Memory B cell (primary cell): ENCODE measurements around the gene SHANK2.
"Not testable (repeated sequence)": the region's sequence is repeated elsewhere in the genome, so short reads cannot be mapped to it uniquely, and the experiment has no call there.

ENCODE experiments used
- ATAC-seq: fragments of 150-1000 bp; cut with Tn5 transposase; 2 replicates; pipeline ENCODE4 v1.10.0; 2021; ENCODE audit warnings: low read depth, mild to moderate bottlenecking, moderate library complexity
- DNase-seq, 2 donors: peaks; one replicate each; pipeline ENCODE4 v3.0.0; 2022; ENCODE audit warnings: low spot score in 2 of 2
- H3K27ac Mint-ChIP-seq: one replicate; pipeline ENCODE4 v1.8.0; 2022; ENCODE audit warnings: mild to moderate bottlenecking, moderate library complexity, mixed read lengths
- H3K27me3 Mint-ChIP-seq: one replicate; pipeline ENCODE4 v1.8.0; 2022; ENCODE audit warnings: mixed read lengths
- H3K36me3 Mint-ChIP-seq: one replicate; pipeline ENCODE4 v1.8.0; 2022; ENCODE audit warnings: mild to moderate bottlenecking, mixed read lengths
- H3K4me1 Mint-ChIP-seq: one replicate; pipeline ENCODE4 v1.8.0; 2022; ENCODE audit warnings: mixed read lengths
- H3K4me3 Mint-ChIP-seq: one replicate; pipeline ENCODE4 v1.8.0; 2022; ENCODE audit warnings: mild to moderate bottlenecking, moderate library complexity, mixed read lengths
- H3K9me3 Mint-ChIP-seq: one replicate; pipeline ENCODE4 v1.8.0; 2022; ENCODE audit warnings: mixed read lengths

The SHANK2 gene

GRCh38 chr11:71242391-71242790 lies 10.0 kb downstream of the SHANK2 start:
- H3K27me3 Mint-ChIP-seq = peaks cover 18% of the 10 kb centered on the region
- ATAC-seq = no peak

GRCh38 chr11:71241721-71242259 lies 10.6 kb downstream of the SHANK2 start:
- ATAC-seq (no peak), DNase-seq (no peak)
- Mint-ChIP-seq H3K36me3 (no peaks in the 10 kb centered on the region), H3K4me1 (peaks cover 4% of the 10 kb centered on the region), H3K27ac (no peak overlapping the region), H3K9me3 (no peaks in the 10 kb centered on the region), H3K4me3 (no peak overlapping the region), H3K27me3 (peaks cover 20% of the 10 kb centered on the region)

More at GRCh38 chr11:71242391-71242790, 10.0 kb downstream of the SHANK2 start:
- H3K27ac Mint-ChIP-seq = no peak overlapping the region
- H3K4me3 Mint-ChIP-seq = no peak overlapping the region
- DNase-seq = no peak
- no peaks in the 10 kb centered on the region for H3K9me3 Mint-ChIP-seq
- no peaks in the 10 kb centered on the region for H3K36me3 Mint-ChIP-seq
- peaks cover 4% of the 10 kb centered on the region for H3K4me1 Mint-ChIP-seq

GRCh38 chr11:71240865-71241691 lies 11.3 kb downstream of the SHANK2 start:
- Mint-ChIP-seq H3K27me3 (peaks cover 20% of the 10 kb centered on the region), H3K9me3 (no peaks in the 10 kb centered on the region), H3K4me3 (no peak overlapping the region), H3K27ac (no peak overlapping the region), H3K36me3 (no peaks in the 10 kb centered on the region), H3K4me1 (peaks cover 4% of the 10 kb centered on the region)
- ATAC-seq (peak; percentile 64), DNase-seq (no peak)

- peaks cover 4% of the 10 kb centered on the region for H3K4me1 Mint-ChIP-seq
- no peak overlapping the region for H3K4me3 Mint-ChIP-seq
- peaks cover 21% of the 10 kb centered on the region for H3K27me3 Mint-ChIP-seq
These were observed 12.2 kb downstream of the SHANK2 start for GRCh38 chr11:71240061-71240690.

GRCh38 chr11:71239581-71239980 lies 12.8 kb downstream of the SHANK2 start:
- DNase-seq (no peak), ATAC-seq (no peak)
- H3K27me3 Mint-ChIP-seq = peaks cover 24% of the 10 kb centered on the region
- H3K9me3 Mint-ChIP-seq = no peaks in the 10 kb centered on the region
- no peaks in the 10 kb centered on the region for H3K36me3 Mint-ChIP-seq
- H3K27ac Mint-ChIP-seq = no peak overlapping the region
- no peak overlapping the region for H3K4me3 Mint-ChIP-seq
- peaks cover 4% of the 10 kb centered on the region for H3K4me1 Mint-ChIP-seq

More at GRCh38 chr11:71240061-71240690, 12.2 kb downstream of the SHANK2 start:
- Mint-ChIP-seq H3K27ac (no peak overlapping the region), H3K36me3 (no peaks in the 10 kb centered on the region), H3K9me3 (no peaks in the 10 kb centered on the region)
- DNase-seq = no peak
- ATAC-seq = no peak

GRCh38 chr11:71238941-71239340 lies 13.4 kb downstream of the SHANK2 start:
- Mint-ChIP-seq H3K9me3 (no peaks in the 10 kb centered on the region), H3K36me3 (no peaks in the 10 kb centered on the region), H3K4me3 (no peak overlapping the region), H3K27me3 (peaks cover 21% of the 10 kb centered on the region), H3K27ac (no peak overlapping the region), H3K4me1 (peaks cover 4% of the 10 kb centered on the region)
- DNase-seq (no peak), ATAC-seq (no peak)

- H3K9me3 Mint-ChIP-seq = no peaks in the 10 kb centered on the region
These were observed 14.0 kb downstream of the SHANK2 start for GRCh38 chr11:71238285-71238875.

GRCh38 chr11:71237853-71238252 lies 14.5 kb downstream of the SHANK2 start:
- no peak overlapping the region for H3K27ac Mint-ChIP-seq
- no peak for DNase-seq
- no peak overlapping the region for H3K4me3 Mint-ChIP-seq
- H3K4me1 Mint-ChIP-seq = peaks cover 4% of the 10 kb centered on the region
- peaks cover 21% of the 10 kb centered on the region for H3K27me3 Mint-ChIP-seq
- no peak for ATAC-seq
- no peaks in the 10 kb centered on the region for H3K9me3 Mint-ChIP-seq
- H3K36me3 Mint-ChIP-seq = no peaks in the 10 kb centered on the region

More at GRCh38 chr11:71238285-71238875, 14.0 kb downstream of the SHANK2 start:
- no peak for ATAC-seq
- Mint-ChIP-seq H3K27ac (no peak overlapping the region), H3K27me3 (peaks cover 20% of the 10 kb centered on the region), H3K4me3 (no peak overlapping the region), H3K4me1 (peaks cover 4% of the 10 kb centered on the region), H3K36me3 (no peaks in the 10 kb centered on the region)
- DNase-seq = no peak

GRCh38 chr11:71236836-71237475 lies 15.4 kb downstream of the SHANK2 start:
- no peaks in the 10 kb centered on the region for H3K36me3 Mint-ChIP-seq
- H3K9me3 Mint-ChIP-seq = no peaks in the 10 kb centered on the region
- H3K27me3 Mint-ChIP-seq = peaks cover 18% of the 10 kb centered on the region
- ATAC-seq (no peak), DNase-seq (no peak)
- H3K4me3 Mint-ChIP-seq = no peak overlapping the region
- H3K4me1 Mint-ChIP-seq = peaks cover 4% of the 10 kb centered on the region
- H3K27ac Mint-ChIP-seq = no peak overlapping the region

GRCh38 chr11:71235719-71236118 lies 16.7 kb downstream of the SHANK2 start:
- Mint-ChIP-seq H3K4me3 (no peak overlapping the region), H3K27ac (no peak overlapping the region), H3K36me3 (no peaks in the 10 kb centered on the region), H3K9me3 (no peaks in the 10 kb centered on the region), H3K27me3 (peaks cover 15% of the 10 kb centered on the region), H3K4me1 (no peaks in the 10 kb centered on the region)
- DNase-seq (no peak), ATAC-seq (no peak)

- H3K4me1 Mint-ChIP-seq, H3K4me3 Mint-ChIP-seq, H3K9me3 Mint-ChIP-seq, H3K36me3 Mint-ChIP-seq, ATAC-seq, DNase-seq, H3K27ac Mint-ChIP-seq: not testable (repeated sequence)
- peaks cover 15% of the 10 kb centered on the region for H3K27me3 Mint-ChIP-seq
These were observed 18.2 kb downstream of the SHANK2 start for GRCh38 chr11:71233896-71234852.

- Mint-ChIP-seq H3K4me1 (no peaks in the 10 kb centered on the region), H3K27ac (no peak overlapping the region), H3K9me3 (peaks cover 8% of the 10 kb centered on the region), H3K27me3 (peaks cover 15% of the 10 kb centered on the region), H3K36me3 (peaks cover under 1% of the 10 kb centered on the region), H3K4me3 (no peak overlapping the region)
- ATAC-seq (no peak), DNase-seq (no peak)
These were observed 20.0 kb downstream of the SHANK2 start for GRCh38 chr11:71232364-71232763.

GRCh38 chr11:71228961-71229360 lies 23.4 kb downstream of the SHANK2 start:
- no peak overlapping the region for H3K4me3 Mint-ChIP-seq
- ATAC-seq (no peak), DNase-seq (no peak)
- H3K9me3 Mint-ChIP-seq = peaks cover 21% of the 10 kb centered on the region
- peaks cover 6% of the 10 kb centered on the region for H3K36me3 Mint-ChIP-seq
- H3K27me3 Mint-ChIP-seq = peaks cover 9% of the 10 kb centered on the region
- no peak overlapping the region for H3K27ac Mint-ChIP-seq
- H3K4me1 Mint-ChIP-seq = no peaks in the 10 kb centered on the region
